ENCODE measurements around the gene ATOSB.

Gene ATOSB

GRCh38 chr9:35075358-35075757 lies 40.3 kb downstream of the ATOSB start:
- peaks cover 29% of the 10 kb centered on the region for H4K20me1 ChIP-seq (ENCODE audit: insufficient read depth, low read length, poor library complexity, severe bottlenecking)
- no peaks in the 10 kb centered on the region for H3K27me3 ChIP-seq (ENCODE audit: insufficient read depth, low read length, poor library complexity, severe bottlenecking)
- peaks cover 49% of the 10 kb centered on the region for H3K4me1 ChIP-seq (ENCODE audit: insufficient read depth, low read length, poor library complexity, severe bottlenecking)
- H3K36me3 ChIP-seq (ENCODE audit: insufficient read depth, low read length): peaks cover 6% of the 10 kb centered on the region; the same call in 1 of the 2 replicates
- H3K9ac ChIP-seq (ENCODE audit: low read depth, low read length, poor library complexity, severe bottlenecking): no peak overlapping the region
- H3K4me2 ChIP-seq (ENCODE audit: low read depth, low read length, poor library complexity, severe bottlenecking): peak overlapping the region; percentile 93
- H3K9me2 ChIP-seq (replicated peaks; ENCODE audit: low read depth, low read length): no peaks in the 10 kb centered on the region
- peaks cover 10% of the 10 kb centered on the region for H3F3A ChIP-seq (ENCODE audit: low read depth)
- H3K9me3 ChIP-seq (ENCODE audit: insufficient read depth, low read depth, low read length): no peaks in the 10 kb centered on the region
- no peak overlapping the region for H2AFZ ChIP-seq (ENCODE audit: low read length)
- H3K79me2 ChIP-seq (ENCODE audit: insufficient read depth, low read length): peaks cover 58% of the 10 kb centered on the region
- no peak overlapping the region for H3K4me3 ChIP-seq (ENCODE audit: low read length, poor library complexity, severe bottlenecking)
- TF ChIP-seq CTCF (conservative IDR thresholded peaks at IDR 0.05; ENCODE audit: low read length) (no peak), EZH2phosphoT487 (IDR thresholded peaks at IDR 0.05; ENCODE audit: borderline replicate concordance) (no peak)

- peaks cover 10% of the 10 kb centered on the region for H3F3A ChIP-seq (ENCODE audit: low read depth)
These were observed 40.9 kb downstream of the ATOSB start for GRCh38 chr9:35074791-35075190.

GRCh38 chr9:35074141-35074540 lies 41.5 kb downstream of the ATOSB start:
- Histone ChIP-seq H3K9me2 (replicated peaks; ENCODE audit: low read depth, low read length) (no peaks in the 10 kb centered on the region), H3K36me3 (ENCODE audit: insufficient read depth, low read length) (peaks cover 6% of the 10 kb centered on the region; the same call in 1 of the 2 replicates), H3K4me1 (ENCODE audit: insufficient read depth, low read length, poor library complexity, severe bottlenecking) (peaks cover 54% of the 10 kb centered on the region), H3F3A (ENCODE audit: low read depth) (peaks cover 10% of the 10 kb centered on the region), H2AFZ (ENCODE audit: low read length) (no peak overlapping the region), H3K79me2 (ENCODE audit: insufficient read depth, low read length) (peaks cover 66% of the 10 kb centered on the region), H3K4me3 (ENCODE audit: low read length, poor library complexity, severe bottlenecking) (no peak overlapping the region), H3K9ac (ENCODE audit: low read depth, low read length, poor library complexity, severe bottlenecking) (no peak overlapping the region), H4K20me1 (ENCODE audit: insufficient read depth, low read length, poor library complexity, severe bottlenecking) (peaks cover 42% of the 10 kb centered on the region), H3K4me2 (ENCODE audit: low read depth, low read length, poor library complexity, severe bottlenecking) (no peak overlapping the region), H3K9me3 (ENCODE audit: insufficient read depth, low read depth, low read length) (no peaks in the 10 kb centered on the region), H3K27me3 (ENCODE audit: insufficient read depth, low read length, poor library complexity, severe bottlenecking) (no peaks in the 10 kb centered on the region)
- no peak for TF ChIP-seq EZH2phosphoT487 (IDR thresholded peaks at IDR 0.05; ENCODE audit: borderline replicate concordance)
- TF ChIP-seq CTCF (conservative IDR thresholded peaks at IDR 0.05; ENCODE audit: low read length): no peak

More at GRCh38 chr9:35074791-35075190, 40.9 kb downstream of the ATOSB start:
- Histone ChIP-seq H3K4me3 (ENCODE audit: low read length, poor library complexity, severe bottlenecking) (no peak overlapping the region), H3K79me2 (ENCODE audit: insufficient read depth, low read length) (peaks cover 63% of the 10 kb centered on the region), H2AFZ (ENCODE audit: low read length) (no peak overlapping the region), H3K36me3 (ENCODE audit: insufficient read depth, low read length) (peaks cover 6% of the 10 kb centered on the region; the same call in 1 of the 2 replicates), H3K9me2 (replicated peaks; ENCODE audit: low read depth, low read length) (no peaks in the 10 kb centered on the region), H3K27me3 (ENCODE audit: insufficient read depth, low read length, poor library complexity, severe bottlenecking) (no peaks in the 10 kb centered on the region), H3K9me3 (ENCODE audit: insufficient read depth, low read depth, low read length) (no peaks in the 10 kb centered on the region), H3K9ac (ENCODE audit: low read depth, low read length, poor library complexity, severe bottlenecking) (no peak overlapping the region), H3K4me2 (ENCODE audit: low read depth, low read length, poor library complexity, severe bottlenecking) (no peak overlapping the region), H3K4me1 (ENCODE audit: insufficient read depth, low read length, poor library complexity, severe bottlenecking) (peaks cover 51% of the 10 kb centered on the region), H4K20me1 (ENCODE audit: insufficient read depth, low read length, poor library complexity, severe bottlenecking) (peaks cover 35% of the 10 kb centered on the region)
- TF ChIP-seq CTCF (conservative IDR thresholded peaks at IDR 0.05; ENCODE audit: low read length) (no peak), EZH2phosphoT487 (IDR thresholded peaks at IDR 0.05; ENCODE audit: borderline replicate concordance) (no peak)

Data from Loucy (cell line).